Fibroblast of lung (primary cell): ENCODE results near the gene ST6GALNAC5.

ENCODE experiments used
- CTCF ChIP-seq, 2 donors: IDR thresholded peaks in 1 of 2; conservative IDR thresholded peaks in 1 of 2; 1 replicate in 1 of 2; 2 replicates in 1 of 2; pipeline ENCODE4 v1.5.1; 2011 to 2012; ENCODE audit warnings: low read length in 2 of 2, control low read depth in 1 of 2, inconsistent platforms in 1 of 2, low read depth in 1 of 2, mild to moderate bottlenecking in 1 of 2
- EZH2 ChIP-seq: IDR thresholded peaks from 2 replicates; pipeline ENCODE4 v1.5.1; 2012; ENCODE audit warnings: low read length, control low read depth, mild to moderate bottlenecking; ENCODE audit errors: missing control alignments

GRCh38 chr1:76950306-76950705 is 83.0 kb downstream of the ST6GALNAC5 start:
- TF ChIP-seq CTCF (conservative IDR thresholded peaks at IDR 0.05 in 1 of 2, IDR thresholded peaks at IDR 0.05 in 1 of 2; ENCODE audit: low read depth in 1 of 2, low read length in 2 of 2) (no peak), EZH2 (no peak)
